K562 (cell line): Measurements from ENCODE around the gene CDH2. TPM values are rescaled to one million over a fixed set of nuclear protein-coding genes. Genes with fewer than 3 reads are reported as not detected.

Experiments
- ATAC-seq: fragments of 200-7000 bp; cut with Tn5 transposase; 3 replicates; pipeline ENCODE4 v1.9.1; 2020; ENCODE audit warnings: moderate library complexity
- BruUV-seq: library from RNA; stranded (reverse); fragments of 400-500 nt; replicated peaks from 2 replicates; lab custom pipeline; 2021; lab: Mats Ljungman, UMichigan
- CTCF ChIA-PET: fragments of 300-600 bp; formaldehyde crosslinking; extraction: SDS; loops from one replicate; lab custom pipeline; 2021; ENCODE audit warnings: low intra/inter-chr PET ratio; lab: Yijun Ruan, JAX
- POLR2A ChIA-PET: fragments of 300-600, 350-650 bp; sonication (Branson Sonifier 250); formaldehyde crosslinking; extraction: SDS; loops from one replicate; lab custom pipeline; 2021; ENCODE audit warnings: antibody characterized with exemption, inconsistent platforms; lab: Yijun Ruan, JAX
- DNase-seq, 4 experiments: peaks; one replicate each; pipeline versions ENCODE4 v3.0.0 to v3.0.0-alpha.2; 2011 to 2018; ENCODE audit warnings: low spot score in 3 of 4, mixed read lengths in 3 of 4; ENCODE audit errors: extremely low read depth in 1 of 4
- FAIRE-seq: peaks from 2 replicates; lab custom pipeline; 2011; peaks lifted over from hg19 to GRCh38; lab: Jason Lieb, UNC
- H2AFZ ChIP-seq: 2 replicates; pipeline ENCODE4 v1.6.0; 2011; ENCODE audit warnings: low read depth, low read length, control low read depth, inconsistent platforms
- H3K27ac ChIP-seq: fragments of 200-600 bp; 3 replicates; pipeline ENCODE4 v1.8.0; 2011; ENCODE audit warnings: low read depth, mild to moderate bottlenecking, control low read depth, inconsistent platforms, low read length, moderate library complexity, mixed read lengths; ENCODE audit errors: extremely low read depth
- H3K27me3 ChIP-seq, 2 experiments: fragments of 300-600 bp in 1 of 2; 2 replicates in 1 of 2; 3 replicates in 1 of 2; pipeline versions ENCODE4 v1.6.0 to v1.8.0; 2011; ENCODE audit warnings: inconsistent platforms in 2 of 2, low read length in 2 of 2, mild to moderate bottlenecking in 1 of 2, mixed read lengths in 1 of 2, moderate library complexity in 1 of 2; ENCODE audit not compliant: control insufficient read depth in 2 of 2, insufficient read depth in 2 of 2
- H3K36me3 ChIP-seq: fragments of 300-600 bp; 3 replicates; pipeline ENCODE4 v1.8.0; 2011; ENCODE audit warnings: mild to moderate bottlenecking, low read length, inconsistent platforms; ENCODE audit not compliant: control insufficient read depth, insufficient read depth
- H3K4me1 ChIP-seq, 2 experiments: fragments of 200-600 bp in 1 of 2; replicated peaks in 1 of 2; 2 replicates in 1 of 2; 3 replicates in 1 of 2; pipeline versions ENCODE4 v1.5.1 to v1.8.0; 2011; ENCODE audit warnings: inconsistent platforms in 2 of 2, low read length in 2 of 2, mild to moderate bottlenecking in 1 of 2, mixed read lengths in 1 of 2, moderate library complexity in 1 of 2; ENCODE audit not compliant: control insufficient read depth in 2 of 2, insufficient read depth in 2 of 2
- H3K4me2 ChIP-seq: 2 replicates; pipeline ENCODE4 v1.6.1; 2011; ENCODE audit warnings: low read length, control low read depth, inconsistent platforms, mixed read lengths; ENCODE audit not compliant: insufficient read depth
- H3K4me3 ChIP-seq: fragments of 200-600 bp; sonication (generic), shearing (Covaris generic); 2 replicates; pipeline ENCODE4 v1.5.1; 2016; ENCODE audit warnings: control low read depth, inconsistent platforms
- H3K79me2 ChIP-seq: fragments of 200-600 bp; 3 replicates; pipeline ENCODE4 v1.8.0; 2011; ENCODE audit warnings: low read length, inconsistent platforms; ENCODE audit not compliant: control insufficient read depth, insufficient read depth
- H3K9ac ChIP-seq, 2 experiments: 2 replicates each; pipeline versions ENCODE4 v1.6.0 to v1.6.1; 2011; ENCODE audit warnings: low read depth in 2 of 2, low read length in 2 of 2, control low read depth in 1 of 2, inconsistent platforms in 1 of 2, mild to moderate bottlenecking in 1 of 2, mixed read lengths in 1 of 2; ENCODE audit not compliant: insufficient read depth in 1 of 2
- H3K9me1 ChIP-seq: one replicate; pipeline ENCODE4 v1.6.0; 2011; ENCODE audit warnings: inconsistent platforms, mild to moderate bottlenecking, low read length, moderate library complexity; ENCODE audit not compliant: control insufficient read depth, insufficient read depth
- H3K9me3 ChIP-seq: replicated peaks from 2 replicates; pipeline ENCODE4 v1.5.1; 2011; ENCODE audit warnings: low read depth, low read length, inconsistent platforms; ENCODE audit not compliant: control insufficient read depth, insufficient read depth
- H4K20me1 ChIP-seq: replicated peaks from 2 replicates; pipeline ENCODE4 v1.6.1; 2011; ENCODE audit warnings: low read length, inconsistent platforms, mixed read lengths; ENCODE audit not compliant: control insufficient read depth, insufficient read depth
- ARID2 ChIP-seq: fragments of 450-650 bp; IDR thresholded peaks from 2 replicates; pipeline ENCODE4 v1.6.1; 2017; ENCODE audit warnings: antibody characterized with exemption, mild to moderate bottlenecking
- ASH1L ChIP-seq: fragments of 450-650 bp; IDR thresholded peaks from 2 replicates; pipeline ENCODE4 v1.6.1; 2018; ENCODE audit warnings: borderline replicate concordance, mild to moderate bottlenecking, low read depth; ENCODE audit not compliant: partially characterized antibody
- DEAF1 ChIP-seq: fragments of 450-650 bp; formaldehyde crosslinking; IDR thresholded peaks from 2 replicates; pipeline ENCODE4 v1.4.0; 2020; ENCODE audit warnings: mild to moderate bottlenecking, moderate library complexity
- HMG20A ChIP-seq: fragments of 450-650 bp; formaldehyde crosslinking; conservative IDR thresholded peaks from 2 replicates; pipeline ENCODE4 v1.4.0; 2020; ENCODE audit warnings: mild to moderate bottlenecking, mixed read lengths
- LARP7 ChIP-seq: fragments of 450-650 bp; IDR thresholded peaks from 2 replicates; pipeline ENCODE4 v1.6.1; 2016
- TEAD4 ChIP-seq, 2 experiments: sonication (generic) in 1 of 2; formaldehyde crosslinking in 1 of 2; IDR thresholded peaks; 2 replicates each; pipeline versions ENCODE4 v1.6.1 to v1.8.0; 2012 to 2022; ENCODE audit warnings: borderline replicate concordance in 1 of 2, inconsistent platforms in 1 of 2, low read length in 1 of 2, mild to moderate bottlenecking in 1 of 2, missing genetic modification reagents in 1 of 2
- ZBTB33 ChIP-seq: sonication (generic); formaldehyde crosslinking; IDR thresholded peaks from 2 replicates; pipeline ENCODE4 v1.8.1; 2023; ENCODE audit warnings: mild to moderate bottlenecking, missing genetic modification reagents
- ZNF165 ChIP-seq: fragments of 250-450 bp; sonication (Bioruptor Pico); IDR thresholded peaks from 2 replicates; pipeline ENCODE4 v1.4.0; 2020; ENCODE audit warnings: borderline replicate concordance
- ZNF408 ChIP-seq: fragments of 250-450 bp; sonication (Bioruptor Pico); IDR thresholded peaks from 2 replicates; pipeline ENCODE4 v1.4.0; 2020; ENCODE audit warnings: low read depth, mild to moderate bottlenecking, moderate library complexity
- WGBS: fragments of 100-300 bp; shearing (Covaris generic); methylation state at CpG from one replicate; pipeline ENCODE4 v1.1.6; 2016; ENCODE audit warnings: low coverage, mixed read lengths; ENCODE audit not compliant: insufficient coverage; ENCODE audit errors: missing lambda C conversion rate; 5-methylcytosine and 5-hydroxymethylcytosine counted together
- in situ Hi-C: fragments of 300-500 bp; cut with MboI; formaldehyde crosslinking; loops from 4 replicates; pipeline ENCODE4 v1.15.0; 2018; ENCODE audit warnings: inconsistent platforms, mixed read lengths
- intact Hi-C: fragments of 100-400 bp; cut with micrococcal nuclease; formaldehyde crosslinking; loops from 2 replicates; pipeline ENCODE4 v1.14.2; 2022
- polyA plus RNA-seq, 8 experiments: library from polyadenylated mRNA; depleted of rRNA in 4 of 8; stranded (reverse) in 5 of 8; unstranded in 3 of 8; fragments of >200 nt; fragmentation: Nextera tagmentation in 2 of 8; fragmentation: Illumina TruSeq in 1 of 8; extraction: Ambion mirVana in 2 of 8; extraction: Trizol in 1 of 8; gene quantifications; 2 replicates each; pipeline versions ENCODE4 v1.2.1 to v1.2.3, GENCODE V29; 2011 to 2014; ENCODE audit warnings: inconsistent platforms in 1 of 8, missing spikeins in 1 of 8
- total RNA-seq, 7 experiments: library from RNA; depleted of rRNA in 6 of 7; stranded (reverse); fragments of >200 nt in 6 of 7; fragmentation: Illumina TruSeq in 2 of 7; extraction: Trizol in 2 of 7; gene quantifications; 2 replicates each; pipeline versions ENCODE4 v1.2.1 to v1.2.3, GENCODE V29; 2011 to 2021; ENCODE audit warnings: low replicate concordance in 1 of 7

CDH2 gene
- total and polyA plus RNA-seq, 9 of the 15 experiments (the other 6 are each of a cell fraction or from before 2014, with no cell fraction given), result 0.04 TPM; not detected in 8

- in situ Hi-C loops, result no loop called here
- H3K9me1 ChIP-seq, result no peaks in the 10 kb centered on the region
- H3K27me3 ChIP-seq, result no peaks in the 10 kb centered on the region
- H3K4me1 ChIP-seq, result no peaks in the 10 kb centered on the region
- no peaks in the 10 kb centered on the region for H3K36me3 ChIP-seq
- no peak overlapping the region for H3K27ac ChIP-seq
- no peak for FAIRE-seq
- WGBS, result 0% methylated on average over 3 of the region's 3 CpGs
- peaks cover 2% of the 10 kb centered on the region; the same call in 1 of the 2 replicates for H3K9me3 ChIP-seq
- ATAC-seq, result no peak
- H3K79me2 ChIP-seq, result no peaks in the 10 kb centered on the region
- DNase-seq, result no peak
- no peaks in the 10 kb centered on the region for H4K20me1 ChIP-seq
- no peak overlapping the region for H3K4me2 ChIP-seq
- H2AFZ ChIP-seq, result no peak overlapping the region
- intact Hi-C loops, result no loop called here
- TF ChIP-seq TEAD4 (IDR thresholded peaks at IDR 0.05; ENCODE audit: low read length) (no peak), TEAD4 (CRISPR knock-in tag; IDR thresholded peaks at IDR 0.05; ENCODE audit: borderline replicate concordance) (no peak), LARP7 (no peak), ARID2 (no peak), HMG20A (no peak), ZNF165 (CRISPR knock-in tag) (no peak), ZBTB33 (CRISPR knock-in tag) (no peak), ZNF408 (CRISPR knock-in tag) (no peak), DEAF1 (CRISPR knock-in tag) (no peak), ASH1L (no peak)
- no peak overlapping the region for H3K9ac ChIP-seq
- BruUV-seq, result no TSS peak
- no peak overlapping the region for H3K4me3 ChIP-seq
- ChIA-PET POLR2A (no interaction called here), CTCF (no interaction called here)
Observed at GRCh38 chr18:28019425-28020108, 157.4 kb downstream of the CDH2 start.
